Iris pigment epithelial cell (primary cell): ENCODE data around the gene ANKRD6.
A peak's percentile ranks its signal among the peaks of the same experiment; 100 is the strongest.

Experiments used
- DNase-seq: peaks from one replicate; pipeline ENCODE4 v3.0.0-alpha.2; 2011; ENCODE audit warnings: low read depth

The ANKRD6 gene

DNA sequence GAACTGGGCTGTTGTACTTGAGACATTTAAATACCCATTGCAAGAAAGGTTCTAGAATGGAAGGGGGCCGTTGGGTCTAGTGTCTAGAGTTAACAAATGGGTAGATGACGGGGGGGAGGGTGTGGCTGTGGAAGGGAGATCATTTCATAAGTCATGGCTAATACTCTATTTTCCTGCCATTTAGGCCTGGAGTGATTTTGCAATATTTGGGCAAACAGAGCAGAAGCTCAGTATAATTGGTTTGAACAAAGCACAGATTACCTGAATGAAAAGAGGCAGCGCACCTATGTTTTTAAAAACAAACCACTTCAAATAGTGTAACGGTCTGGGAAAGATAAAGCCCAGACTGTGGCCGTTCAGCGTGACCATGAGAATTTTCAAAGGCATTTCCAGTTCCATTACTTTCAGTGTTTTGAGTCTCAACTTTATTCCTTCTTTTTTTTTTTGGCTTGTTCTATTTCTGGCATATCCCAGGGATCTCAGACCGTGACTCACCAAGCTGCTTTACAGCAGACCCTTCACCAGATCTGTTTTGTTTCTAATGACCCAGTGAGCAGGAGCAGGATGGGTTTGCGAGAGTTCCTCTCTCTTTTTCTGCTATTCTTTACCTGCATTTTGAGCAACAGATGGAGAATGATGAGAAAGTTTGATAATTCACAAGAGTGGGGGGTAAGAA, 131.9 kb downstream of the ANKRD6 start:
- DNase-seq: no peak

DNA sequence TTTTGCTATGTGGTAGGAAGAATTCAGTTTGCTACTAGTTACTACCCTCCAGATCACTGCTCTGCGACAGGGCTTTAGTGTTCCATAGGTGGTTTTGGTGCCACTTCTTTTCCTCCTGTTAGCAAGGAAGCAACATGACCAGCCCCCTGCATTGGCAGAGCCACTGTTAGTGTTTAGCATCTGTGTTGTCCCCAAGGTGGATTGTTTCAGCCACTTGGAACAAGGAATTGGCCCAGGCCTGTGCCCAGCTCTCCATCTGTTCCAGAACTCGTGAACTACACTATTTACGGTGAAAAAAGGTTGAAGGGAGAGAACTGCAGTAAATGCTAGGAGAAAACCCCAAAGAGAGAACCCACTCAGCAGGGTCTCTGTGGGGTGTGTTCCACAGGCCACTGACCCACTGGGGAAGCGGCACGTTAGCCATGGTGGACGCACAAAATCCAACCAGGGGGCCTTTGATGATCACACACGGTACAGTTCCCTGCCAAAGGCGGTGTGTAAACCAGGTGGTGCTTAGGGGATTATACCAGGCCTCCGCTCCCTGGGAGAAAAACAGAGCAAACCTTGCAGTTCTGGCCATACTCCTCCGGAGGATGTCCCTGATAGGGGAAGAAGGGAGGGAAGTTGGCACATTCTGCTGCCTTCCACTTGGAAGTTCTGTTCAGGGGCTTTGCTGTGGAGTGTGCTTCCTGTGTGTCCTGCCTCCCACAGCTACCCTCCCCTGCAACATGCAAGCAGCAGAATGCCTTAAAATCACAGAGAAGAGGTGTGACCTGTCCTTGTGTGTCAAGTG, 133.3 kb downstream of the ANKRD6 start:
- no peak for DNase-seq

DNA sequence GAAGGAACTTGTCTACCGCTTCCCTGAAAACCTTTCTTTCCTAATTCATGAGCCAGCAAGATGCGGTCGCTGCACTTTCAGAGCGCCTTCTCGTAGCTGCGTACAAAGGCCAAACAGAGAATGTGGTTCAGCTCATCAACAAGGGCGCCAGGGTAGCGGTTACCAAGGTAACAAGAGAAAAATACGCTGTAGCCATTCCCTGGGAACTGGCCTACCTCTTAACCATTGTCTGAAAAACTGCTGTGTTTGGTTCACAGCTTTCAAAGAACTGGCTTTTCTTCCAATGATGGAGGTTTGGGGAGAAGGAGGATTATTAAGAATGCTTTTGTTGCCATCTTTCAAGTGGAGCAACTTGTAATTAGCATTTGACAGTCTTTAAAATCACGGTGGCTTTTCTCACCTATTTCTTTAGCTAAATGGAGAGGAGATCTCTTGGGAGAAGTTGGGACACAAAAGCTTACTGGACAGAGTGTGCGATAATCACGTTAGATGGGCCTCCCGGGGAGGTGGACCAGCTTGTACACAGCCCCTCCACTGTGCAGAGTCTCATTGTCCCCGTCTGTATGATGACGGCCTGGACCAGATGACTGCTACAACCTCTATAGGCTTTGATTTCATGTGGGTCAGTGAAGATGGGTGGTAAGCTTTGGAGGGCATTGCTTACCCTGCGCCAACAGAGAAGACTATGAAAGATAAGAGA, 134.1 kb downstream of the ANKRD6 start:
- DNase-seq: no peak

DNA sequence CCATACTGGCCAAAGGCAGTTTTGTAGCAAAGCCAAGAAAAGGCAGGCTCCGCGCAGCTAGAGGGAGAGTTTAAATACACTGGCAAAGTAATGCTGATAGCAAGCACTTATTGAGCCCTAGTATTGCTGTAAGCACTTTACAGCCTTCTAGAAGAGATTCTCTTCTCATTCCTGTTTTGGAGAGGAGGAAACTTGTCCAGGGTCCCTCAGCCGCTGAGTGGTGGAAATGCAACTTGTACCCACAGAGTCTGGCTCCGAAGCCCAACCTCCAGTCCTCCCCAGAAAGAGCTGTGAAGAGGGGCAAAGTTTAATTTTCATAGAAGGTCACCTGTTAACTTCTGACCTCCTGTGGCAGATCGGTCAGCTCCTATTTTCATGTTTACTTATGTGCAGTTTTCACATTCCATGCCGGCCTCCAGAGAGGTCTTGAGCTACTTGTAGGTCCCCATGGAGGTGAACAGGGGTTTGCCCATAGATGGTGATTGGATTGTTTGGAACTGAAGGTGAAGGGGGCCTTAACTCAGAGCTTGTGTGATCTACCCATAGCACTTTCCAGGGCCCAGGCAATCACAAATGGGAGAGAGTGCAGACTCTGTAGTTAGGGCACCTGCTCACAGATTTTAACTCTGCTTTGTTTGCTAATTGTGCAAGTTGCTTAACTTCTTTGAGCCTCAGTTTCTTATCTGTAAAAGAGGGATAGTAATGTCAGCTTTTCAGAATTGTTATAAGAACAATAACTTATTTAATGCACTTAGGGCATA, 134.9 kb downstream of the ANKRD6 start:
- DNase-seq: no peak

DNA sequence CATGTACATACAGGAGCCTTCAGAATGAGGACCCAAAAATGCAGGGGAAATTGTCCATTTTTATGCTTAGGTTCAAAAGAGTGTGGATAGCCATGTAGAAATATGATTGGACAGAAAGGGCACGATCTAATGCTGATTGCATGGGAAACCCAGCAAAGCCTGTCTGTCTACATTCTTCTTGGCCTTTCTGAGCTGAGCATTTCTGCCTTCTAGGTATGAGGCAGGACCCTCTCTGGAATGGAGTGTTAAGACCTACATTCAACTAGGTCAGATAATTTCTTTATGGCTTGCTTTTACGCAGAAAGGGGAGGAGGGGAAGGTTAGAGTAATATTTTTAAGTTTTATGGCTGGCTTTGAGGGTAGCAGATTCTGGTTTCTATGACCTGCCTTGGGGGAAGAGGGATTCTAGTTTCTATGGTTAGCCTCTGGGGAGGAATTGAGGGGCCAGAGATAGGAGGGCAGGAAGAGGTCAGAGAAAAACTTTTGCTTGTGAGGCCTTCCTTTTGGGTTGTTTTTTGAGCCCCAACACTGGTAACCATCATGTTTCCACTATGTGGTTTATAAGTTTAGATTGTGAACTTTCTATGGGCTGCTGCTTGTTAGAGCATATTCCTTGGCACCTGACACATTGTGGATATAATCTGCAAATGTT, 142.1 kb downstream of the ANKRD6 start:
- DNase-seq: no peak

DNA sequence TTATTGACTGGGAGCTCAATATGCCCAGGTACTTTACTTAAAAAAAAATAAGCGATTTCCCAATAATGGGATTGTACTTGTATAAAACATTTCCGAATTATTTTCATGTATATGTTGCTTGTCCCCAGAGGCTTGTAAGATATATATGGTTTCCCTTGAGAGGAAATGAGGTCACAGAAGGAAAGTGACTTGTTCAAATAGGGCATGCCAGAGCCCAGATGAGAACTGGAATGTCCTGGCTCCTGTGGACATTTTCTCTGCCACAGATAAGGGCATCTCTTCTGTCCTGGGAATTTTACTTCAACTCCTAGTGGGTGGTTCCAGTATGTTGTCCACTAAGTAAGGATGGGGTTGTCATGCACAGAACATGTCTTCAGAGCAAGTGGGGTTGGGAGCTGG, 142.6 kb downstream of the ANKRD6 start:
- no peak for DNase-seq

DNA sequence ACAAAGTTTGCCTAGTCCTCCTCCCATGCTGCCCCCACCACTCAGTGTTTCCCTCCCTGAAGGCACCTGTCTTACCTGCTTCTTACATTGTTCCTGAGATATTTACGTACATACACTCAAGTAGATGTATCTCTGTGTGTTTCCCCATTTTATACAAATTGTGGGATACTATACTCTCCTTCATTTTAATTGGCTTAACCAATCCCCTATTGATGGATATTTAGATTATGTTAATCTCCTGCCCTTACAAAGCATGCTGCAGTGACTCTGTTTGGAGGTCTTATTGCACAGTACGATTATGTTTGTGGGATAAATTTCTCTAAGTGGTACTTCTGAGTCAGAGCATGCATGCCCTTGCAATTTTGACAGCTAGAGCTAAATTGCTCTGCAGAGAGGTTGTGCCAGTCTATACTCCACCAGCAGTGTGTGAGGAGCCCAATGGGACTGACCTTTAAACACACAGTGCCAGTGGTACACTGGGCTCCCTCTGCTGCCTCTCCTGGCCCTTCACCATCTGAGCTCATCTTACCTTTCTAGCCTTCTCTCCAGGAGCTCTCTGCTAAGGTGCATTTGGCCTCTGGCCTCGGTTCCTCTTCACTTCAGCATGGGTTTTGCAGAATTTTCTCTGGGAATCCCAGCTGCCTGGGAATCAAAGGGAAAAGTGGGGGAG, 148.2 kb downstream of the ANKRD6 start:
- no peak for DNase-seq

DNA sequence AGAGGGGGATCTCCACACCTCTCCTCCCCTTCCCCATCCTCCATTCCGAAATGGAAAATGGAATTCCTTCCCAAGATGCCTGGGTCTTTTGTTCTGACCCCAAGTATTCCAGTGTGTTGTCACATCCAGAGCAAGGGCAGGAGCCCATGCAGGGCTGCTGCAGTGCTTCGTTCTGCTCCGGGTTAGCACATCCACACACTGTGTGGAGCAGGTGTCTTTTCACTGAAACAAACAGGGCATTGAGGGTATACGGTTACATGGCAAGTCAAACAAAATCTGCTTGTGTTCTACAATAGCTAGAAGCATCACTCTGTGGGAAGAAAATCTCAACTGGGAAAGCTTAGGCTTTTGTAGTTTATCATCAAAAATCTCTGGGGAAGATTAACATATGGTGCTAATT, 148.7 kb downstream of the ANKRD6 start:
- no peak for DNase-seq

DNA sequence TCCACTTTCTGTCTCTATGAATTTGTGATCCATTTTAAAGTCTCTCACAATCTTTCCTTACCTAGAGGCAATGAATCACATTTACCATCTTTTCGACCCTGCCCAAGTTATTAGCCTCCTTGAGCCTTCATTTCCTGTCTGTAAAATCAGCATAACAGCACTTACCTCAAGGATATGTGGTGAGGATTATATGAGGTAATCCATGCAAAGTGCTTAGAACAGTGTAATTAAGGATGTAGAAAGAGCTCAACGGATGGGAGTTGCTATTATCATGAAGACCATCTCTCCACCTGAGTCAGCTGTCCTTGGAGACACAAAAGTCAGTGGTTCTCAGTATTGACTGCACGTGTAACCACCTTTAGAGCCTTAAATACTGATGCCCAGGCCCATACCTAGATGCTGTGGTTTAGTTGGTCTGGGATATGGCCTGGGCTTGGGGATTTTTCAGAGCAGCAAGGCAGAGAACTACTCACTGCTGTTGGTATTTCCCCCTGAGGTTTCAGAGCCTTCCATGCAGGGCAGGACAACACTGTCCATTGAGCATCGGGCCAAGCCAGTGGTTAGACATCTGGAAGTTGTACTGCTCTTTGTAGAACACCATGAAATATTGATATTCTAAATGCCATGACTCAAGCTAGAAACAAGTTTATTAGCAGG, 149.8 kb downstream of the ANKRD6 start:
- no peak for DNase-seq

DNA sequence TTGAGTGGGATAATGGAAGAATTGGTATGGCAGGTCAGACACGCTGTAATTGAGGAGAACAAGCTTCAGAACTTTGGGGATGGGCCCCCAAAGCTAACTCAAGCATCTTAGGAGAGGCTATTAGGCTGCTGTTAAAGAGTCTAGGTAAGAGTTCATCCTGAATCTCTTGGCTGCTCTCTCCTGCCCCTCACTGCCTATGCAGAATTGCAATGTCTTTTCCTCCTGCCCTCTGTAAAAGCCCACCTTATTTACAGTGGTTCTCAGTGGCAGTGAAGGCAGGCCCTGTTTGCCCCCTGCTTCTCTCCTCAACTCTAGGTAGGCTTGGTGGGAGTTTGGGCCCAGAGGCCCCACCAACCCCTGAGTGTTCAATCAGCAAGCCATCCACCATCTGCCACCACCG, 150.6 kb downstream of the ANKRD6 start:
- no peak for DNase-seq

DNA sequence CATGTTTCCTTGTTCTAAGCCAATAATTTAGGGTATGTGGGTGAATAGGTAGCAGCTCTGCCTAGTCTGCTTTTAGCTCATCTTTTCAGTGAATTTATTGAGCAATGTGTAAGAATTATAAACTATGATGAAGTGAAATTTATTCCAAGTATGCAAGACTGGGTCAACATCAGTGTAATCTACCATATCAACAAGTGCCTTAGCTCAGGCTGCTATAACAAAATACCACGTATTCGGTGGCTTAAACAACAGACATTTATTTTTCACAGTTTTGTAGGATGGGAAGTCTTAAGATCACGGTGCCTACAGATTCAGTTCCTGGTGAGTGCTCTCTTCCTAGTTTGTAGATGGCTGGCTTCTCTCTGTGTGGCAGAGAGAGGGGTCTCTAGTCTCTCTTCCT, 151.6 kb downstream of the ANKRD6 start:
- DNase-seq: no peak

DNA sequence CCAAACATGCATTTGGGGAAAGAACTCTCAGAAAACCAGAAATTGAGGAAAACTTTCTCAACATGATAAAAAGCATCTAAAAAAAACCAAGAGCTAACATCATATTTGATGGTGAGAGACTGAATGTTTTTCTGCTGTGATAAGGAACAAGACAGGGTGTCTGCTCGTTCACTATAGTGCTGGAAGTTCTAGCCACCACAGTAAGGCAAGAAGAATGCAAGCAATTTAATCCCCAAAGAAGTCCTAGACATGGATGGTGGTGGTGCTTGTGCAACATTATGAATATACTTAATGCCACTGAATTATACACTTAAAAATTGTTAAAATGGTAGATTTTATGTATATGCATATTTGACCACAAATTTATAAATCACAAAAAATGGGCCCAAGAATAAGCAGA, 152.2 kb downstream of the ANKRD6 start:
- DNase-seq: peak; percentile 66

DNA sequence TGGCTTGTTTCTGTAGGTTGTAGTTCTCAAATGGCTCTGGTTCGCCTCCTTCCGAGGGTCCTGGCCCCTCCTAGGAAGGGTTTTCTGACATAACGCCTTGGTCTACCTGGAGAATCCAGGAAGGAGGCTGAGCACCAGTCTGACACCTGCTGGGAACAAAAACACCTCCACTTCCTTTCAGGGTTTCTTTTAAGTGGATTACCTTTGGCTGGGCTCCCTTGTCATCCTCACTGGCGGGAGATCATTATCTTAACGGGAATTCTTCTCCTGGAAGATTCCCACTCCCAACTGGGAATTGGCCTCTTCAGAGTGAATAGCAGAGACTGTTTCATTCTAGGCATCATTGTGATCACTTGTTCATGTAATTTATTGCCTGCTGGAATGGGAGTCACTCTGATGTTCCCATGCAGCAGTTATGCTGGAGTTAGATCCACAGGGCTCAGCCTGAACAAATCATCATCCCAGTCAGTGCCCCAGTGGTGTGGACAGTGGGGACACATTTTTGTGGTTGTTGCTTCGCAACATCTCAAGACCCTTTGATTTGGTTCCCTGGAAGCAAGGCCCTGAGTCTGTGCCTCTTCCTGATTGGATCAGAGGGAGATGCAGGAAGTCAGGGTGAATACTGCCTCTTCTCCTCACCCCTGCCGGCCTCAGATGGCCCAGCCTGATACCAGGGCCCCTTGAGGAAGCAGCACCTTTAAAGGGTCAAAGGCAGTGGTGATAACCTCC, 156.5 kb downstream of the ANKRD6 start:
- no peak for DNase-seq

DNA sequence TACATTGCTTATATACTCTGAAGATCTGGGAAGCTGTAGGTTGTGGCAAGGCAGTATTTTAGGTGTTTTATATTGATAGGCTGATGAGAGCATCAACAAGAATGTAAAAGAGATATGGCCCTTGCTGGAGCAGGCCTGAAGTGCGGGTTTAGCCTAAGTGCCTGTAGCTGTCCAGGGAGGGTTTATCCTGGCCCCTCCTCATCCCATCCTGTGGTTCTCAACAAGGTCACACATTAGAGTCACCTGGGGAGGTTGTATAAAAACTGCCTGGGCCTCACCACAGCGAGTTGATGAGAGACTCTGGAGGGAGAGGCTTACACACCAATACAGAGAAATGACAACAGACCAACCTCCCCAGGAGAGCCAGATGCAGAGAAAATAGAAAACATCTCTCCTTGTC, 157.2 kb downstream of the ANKRD6 start:
- no peak for DNase-seq

DNA sequence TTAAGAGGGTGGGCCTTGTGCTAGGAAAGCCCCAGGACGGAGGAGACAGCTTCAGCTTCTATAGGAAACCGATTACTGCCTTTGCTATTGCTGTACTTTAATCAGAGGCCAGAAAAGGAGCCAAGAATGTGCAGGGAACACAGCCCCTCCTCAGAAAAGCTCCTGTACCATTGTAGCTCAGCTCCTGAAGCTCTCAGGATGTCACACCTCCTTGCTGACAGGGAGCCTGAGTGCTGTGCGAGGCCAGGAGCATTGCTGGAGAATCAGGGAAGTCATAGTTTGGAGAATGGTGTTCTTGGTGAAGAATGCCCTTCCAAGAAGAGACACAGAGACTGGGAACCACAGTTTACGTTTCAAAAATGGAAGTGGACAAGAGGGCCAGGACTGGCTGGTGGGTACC, 158.8 kb downstream of the ANKRD6 start:
- no peak for DNase-seq

DNA sequence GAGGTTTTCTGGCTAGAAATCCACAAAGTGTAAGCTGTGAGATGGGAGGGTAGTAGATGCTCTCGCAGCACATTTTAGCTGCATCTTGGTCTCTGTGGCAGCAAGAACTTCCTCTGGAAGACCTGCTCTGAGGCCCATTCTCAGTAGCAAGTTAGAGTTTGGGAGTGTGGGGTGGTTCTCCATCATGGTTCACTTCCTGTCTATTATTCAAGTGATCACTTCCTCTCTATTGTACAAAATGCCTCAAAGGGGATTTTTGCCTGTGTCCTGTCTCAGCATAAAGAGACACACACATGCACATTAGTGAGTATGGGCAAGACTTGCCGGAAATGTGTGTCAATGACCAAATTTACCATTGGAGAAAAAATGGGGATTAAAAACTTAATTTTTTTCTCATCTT, 163.1 kb downstream of the ANKRD6 start:
- no peak for DNase-seq

DNA sequence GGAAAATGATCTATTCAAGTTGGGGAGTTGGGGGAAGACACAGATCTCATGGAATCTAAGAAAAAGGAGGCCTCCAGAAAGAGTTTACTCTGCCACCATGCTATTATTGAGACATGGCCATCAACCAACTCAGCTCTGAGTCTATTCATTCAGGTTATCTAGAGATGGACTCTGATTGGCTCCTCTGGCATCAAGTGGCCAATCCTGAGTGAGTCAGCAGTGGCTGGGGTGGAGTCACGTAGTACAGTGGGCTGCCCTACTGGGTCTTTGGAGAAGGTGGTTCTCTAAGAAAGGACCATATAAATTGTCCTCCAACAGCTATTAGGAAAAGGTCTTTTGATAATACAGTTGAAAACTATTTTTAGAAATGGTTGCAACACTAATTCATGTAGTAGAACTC, 163.5 kb downstream of the ANKRD6 start:
- DNase-seq: no peak

DNA sequence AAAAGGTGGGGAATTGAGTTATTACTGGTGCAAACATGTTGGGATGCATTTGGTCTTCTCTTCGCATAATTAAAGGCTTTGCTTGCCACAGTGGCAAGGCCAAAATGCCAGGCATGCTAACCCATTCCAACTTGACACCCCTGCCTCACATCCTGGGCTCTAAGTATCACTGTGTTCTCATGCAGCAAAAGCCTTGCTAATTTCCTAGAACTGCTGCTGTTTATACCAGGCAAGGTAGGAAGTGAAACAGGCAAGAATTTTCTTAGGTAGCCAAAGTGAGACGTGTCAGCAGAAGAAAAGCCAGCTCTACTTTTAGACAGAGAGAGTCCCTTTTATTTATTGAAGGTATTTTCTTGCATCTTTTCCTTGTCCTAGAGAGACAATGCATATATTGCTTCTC, 164.4 kb downstream of the ANKRD6 start:
- DNase-seq: no peak

DNA sequence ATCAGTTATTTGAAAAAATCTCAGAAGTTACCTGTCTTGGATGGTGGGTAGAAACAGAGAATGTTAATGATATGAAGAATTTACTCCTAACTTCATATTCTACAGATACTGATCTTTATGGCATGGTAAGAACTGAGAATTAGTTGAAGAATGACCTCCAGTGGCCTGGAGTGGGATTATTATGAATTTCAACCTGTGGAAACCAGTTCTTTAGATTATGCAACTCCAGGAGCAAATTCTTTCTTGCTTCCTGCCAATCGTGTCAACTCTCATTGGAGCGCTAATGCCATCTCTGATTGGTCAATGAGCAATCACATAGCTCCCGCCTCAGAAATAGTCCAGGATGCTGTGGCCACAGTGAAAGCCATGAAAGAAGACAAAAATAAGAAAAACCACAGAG, 165.0 kb downstream of the ANKRD6 start:
- DNase-seq: peak; percentile 62

DNA sequence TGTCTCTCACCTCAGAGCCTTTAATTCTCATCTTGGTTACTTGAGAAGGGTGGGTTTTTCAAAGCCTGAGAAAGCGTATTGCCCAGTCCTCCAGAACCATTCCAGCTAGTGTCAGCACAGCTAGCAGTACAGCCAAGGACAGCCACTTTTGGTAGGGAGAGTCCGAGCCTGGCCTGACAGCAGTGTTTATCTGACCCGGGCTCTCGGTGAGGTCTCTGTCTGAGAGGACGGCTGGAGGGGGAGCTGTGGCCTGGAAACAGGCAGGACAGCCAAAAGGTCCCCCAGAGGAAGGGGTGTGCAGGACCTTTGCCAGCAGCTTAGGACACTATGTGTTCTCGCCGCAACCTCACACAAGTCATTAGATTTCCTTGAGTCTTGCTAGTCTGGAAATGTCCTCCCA, 166.8 kb downstream of the ANKRD6 start:
- no peak for DNase-seq
